Measurements from ENCODE around the gene CFAP20DC. TPM values are rescaled to one million over a fixed set of nuclear protein-coding genes. Genes with fewer than 3 reads are reported as not detected.

CFAP20DC gene
- total RNA-seq, 2 experiments from 2014 or later, result 1.0 to 1.8 TPM

GRCh38 chr3:58751235-58751634 lies 298.6 kb downstream of the CFAP20DC start:
- Histone ChIP-seq H3K36me3 (ENCODE audit: insufficient read depth, low read length) (no peaks in the 10 kb centered on the region), H3K9me3 (ENCODE audit: low read length) (no peaks in the 10 kb centered on the region), H3K4me3 (ENCODE audit: low read depth, low read length, poor library complexity, severe bottlenecking) (no peak overlapping the region), H3K4me1 (ENCODE audit: insufficient read depth, low read length, poor library complexity, severe bottlenecking) (no peaks in the 10 kb centered on the region), H3K79me2 (ENCODE audit: insufficient read depth, low read depth, low read length) (no peaks in the 10 kb centered on the region), H3K4me2 (ENCODE audit: low read length) (no peak overlapping the region), H4K20me1 (ENCODE audit: insufficient read depth, low read length) (no peaks in the 10 kb centered on the region), H2AFZ (ENCODE audit: low read length) (no peak overlapping the region), H3K27ac (ENCODE audit: low read depth, low read length, poor library complexity, severe bottlenecking) (no peak overlapping the region), H3K9me2 (ENCODE audit: insufficient read depth, low read length) (no peaks in the 10 kb centered on the region)
- no TSS peak for BruUV-seq (replicated peaks)
- no peak for TF ChIP-seq EZH2phosphoT487 (IDR thresholded peaks at IDR 0.05; ENCODE audit: borderline replicate concordance, low read depth, low read length)
- TF ChIP-seq CTCF (conservative IDR thresholded peaks at IDR 0.05; ENCODE audit: low read length), result no peak
- ChIA-PET CTCF (ENCODE audit: unreplicated experiment) (no interaction called here), POLR2A (no interaction called here)
- DNase-seq (ENCODE audit: low spot score), result no peak
- intact Hi-C loops (cut with micrococcal nuclease; ENCODE audit: unreplicated experiment), result no loop called here

GRCh38 chr3:58749948-58750347 lies 299.9 kb downstream of the CFAP20DC start:
- DNase-seq (ENCODE audit: low spot score), result no peak
- Histone ChIP-seq H3K27ac (ENCODE audit: low read depth, low read length, poor library complexity, severe bottlenecking) (no peak overlapping the region), H3K4me3 (ENCODE audit: low read depth, low read length, poor library complexity, severe bottlenecking) (no peak overlapping the region), H3K9me2 (ENCODE audit: insufficient read depth, low read length) (no peaks in the 10 kb centered on the region), H2AFZ (ENCODE audit: low read length) (no peak overlapping the region), H3K79me2 (ENCODE audit: insufficient read depth, low read depth, low read length) (no peaks in the 10 kb centered on the region), H3K4me1 (ENCODE audit: insufficient read depth, low read length, poor library complexity, severe bottlenecking) (no peaks in the 10 kb centered on the region), H3K36me3 (ENCODE audit: insufficient read depth, low read length) (no peaks in the 10 kb centered on the region), H3K9me3 (ENCODE audit: low read length) (no peaks in the 10 kb centered on the region), H3K4me2 (ENCODE audit: low read length) (no peak overlapping the region), H4K20me1 (ENCODE audit: insufficient read depth, low read length) (no peaks in the 10 kb centered on the region)
- BruUV-seq (replicated peaks), result no TSS peak
- intact Hi-C loops (cut with micrococcal nuclease; ENCODE audit: unreplicated experiment), result no loop called here
- ChIA-PET POLR2A (interaction anchor here (0.5 kb wide), 1 partner anchor 16 kb away, joined by 3 read pairs; no protein-coding TSS in a partner anchor), CTCF (ENCODE audit: unreplicated experiment) (no interaction called here)
- TF ChIP-seq EZH2phosphoT487 (IDR thresholded peaks at IDR 0.05; ENCODE audit: borderline replicate concordance, low read depth, low read length) (no peak), CTCF (conservative IDR thresholded peaks at IDR 0.05; ENCODE audit: low read length) (no peak)

- CTCF ChIA-PET (ENCODE audit: unreplicated experiment), result no interaction called here
- POLR2A ChIA-PET, result no interaction called here
Measured at GRCh38 chr3:58748024-58748423, 301.8 kb downstream of the CFAP20DC start.

More at GRCh38 chr3:58748024-58748423, 301.8 kb downstream of the CFAP20DC start:
- Histone ChIP-seq H3K27ac (ENCODE audit: low read depth, low read length, poor library complexity, severe bottlenecking) (no peak overlapping the region), H3K79me2 (ENCODE audit: insufficient read depth, low read depth, low read length) (no peaks in the 10 kb centered on the region), H3K4me3 (ENCODE audit: low read depth, low read length, poor library complexity, severe bottlenecking) (no peak overlapping the region), H3K4me1 (ENCODE audit: insufficient read depth, low read length, poor library complexity, severe bottlenecking) (no peaks in the 10 kb centered on the region), H3K4me2 (ENCODE audit: low read length) (no peak overlapping the region), H4K20me1 (ENCODE audit: insufficient read depth, low read length) (no peaks in the 10 kb centered on the region), H2AFZ (ENCODE audit: low read length) (no peak overlapping the region), H3K9me3 (ENCODE audit: low read length) (no peaks in the 10 kb centered on the region), H3K9me2 (ENCODE audit: insufficient read depth, low read length) (no peaks in the 10 kb centered on the region), H3K36me3 (ENCODE audit: insufficient read depth, low read length) (no peaks in the 10 kb centered on the region)
- no peak for TF ChIP-seq EZH2phosphoT487 (IDR thresholded peaks at IDR 0.05; ENCODE audit: borderline replicate concordance, low read depth, low read length)
- BruUV-seq (replicated peaks), result no TSS peak
- intact Hi-C loops (cut with micrococcal nuclease; ENCODE audit: unreplicated experiment), result no loop called here
- no peak for DNase-seq (ENCODE audit: low spot score)
